Fibroblast of pulmonary artery (primary cell): ENCODE results near the gene IL17D.

Source experiments
- DNase-seq: peaks from one replicate; pipeline ENCODE4 v3.0.0-alpha.2; 2010; ENCODE audit warnings: low read depth
- H3K4me3 ChIP-seq: replicated peaks from 2 replicates; pipeline ENCODE4 v1.5.1; 2011; ENCODE audit warnings: low read depth, mild to moderate bottlenecking, control low read depth, low read length, moderate library complexity
- CTCF ChIP-seq: IDR thresholded peaks from 2 replicates; pipeline ENCODE4 v1.5.1; 2011; ENCODE audit warnings: mild to moderate bottlenecking, control low read depth, low read length, inconsistent platforms; ENCODE audit errors: missing control alignments

The IL17D gene

GRCh38 chr13:20702915-20703779, at the start of gene IL17D:
Gene IL17D (plus strand): TSS chr13:20703699. CDS start chr13:20704002, 303 bp downstream.
- DNase-seq, result no peak
- peak within 1 kb of the TSS; percentile 64 for H3K4me3 ChIP-seq
- TF ChIP-seq CTCF, result no peak

- peak; percentile 8 for DNase-seq
- no peak overlapping the region for H3K4me3 ChIP-seq
- TF ChIP-seq CTCF, result no peak
These were observed 49.3 kb upstream of the IL17D start for GRCh38 chr13:20654156-20654555.

- no peak overlapping the region for H3K4me3 ChIP-seq
- DNase-seq, result peak; percentile 29
- TF ChIP-seq CTCF, result no peak
These were observed 45.0 kb upstream of the IL17D start for GRCh38 chr13:20658451-20659040.

GRCh38 chr13:20664351-20664750, 39.1 kb upstream of the IL17D start:
- H3K4me3 ChIP-seq, result no peak overlapping the region
- TF ChIP-seq CTCF, result no peak
- DNase-seq, result no peak

- no peak for TF ChIP-seq CTCF
- DNase-seq, result no peak
- H3K4me3 ChIP-seq, result no peak overlapping the region
These were observed 36.6 kb upstream of the IL17D start for GRCh38 chr13:20666948-20667347.

GRCh38 chr13:20667857-20668437, 35.6 kb upstream of the IL17D start:
- H3K4me3 ChIP-seq, result no peak overlapping the region
- no peak for DNase-seq
- TF ChIP-seq CTCF, result no peak
